HG03025 (cell line): Measurements from ENCODE around the gene CCHCR1.
A peak's percentile ranks its signal among the peaks of the same experiment; 100 is the strongest.
"Not testable (repeated sequence)": the region's sequence is repeated elsewhere in the genome, so short reads cannot be mapped to it uniquely, and the experiment has no call there.

Experiments used
- ATAC-seq: cut with Tn5 transposase; IDR thresholded peaks from one replicate; pipeline ENCODE4 v1.9.1; 2021; ENCODE audit warnings: mild to moderate bottlenecking, moderate library complexity; ENCODE audit not compliant: unreplicated experiment, low FRiP score

The CCHCR1 gene

DNA sequence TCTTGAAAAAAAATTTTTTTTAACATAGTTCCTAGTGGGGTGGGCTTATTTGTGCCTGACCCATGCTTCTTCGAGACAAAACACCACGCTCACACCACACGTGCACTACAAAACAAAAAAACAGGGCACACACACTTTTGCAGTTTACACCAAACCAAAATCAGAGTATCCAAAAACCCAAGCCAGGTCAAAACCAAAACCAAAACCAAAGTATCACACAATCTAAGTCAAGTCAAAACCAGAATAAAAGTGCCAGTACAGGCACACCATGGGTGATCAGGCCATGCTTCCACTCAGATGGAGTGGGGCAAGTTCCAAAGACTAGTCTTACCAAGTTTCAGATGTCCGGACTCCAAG, 28.1 kb upstream of the CCHCR1 start:
- not testable (repeated sequence) for ATAC-seq

DNA sequence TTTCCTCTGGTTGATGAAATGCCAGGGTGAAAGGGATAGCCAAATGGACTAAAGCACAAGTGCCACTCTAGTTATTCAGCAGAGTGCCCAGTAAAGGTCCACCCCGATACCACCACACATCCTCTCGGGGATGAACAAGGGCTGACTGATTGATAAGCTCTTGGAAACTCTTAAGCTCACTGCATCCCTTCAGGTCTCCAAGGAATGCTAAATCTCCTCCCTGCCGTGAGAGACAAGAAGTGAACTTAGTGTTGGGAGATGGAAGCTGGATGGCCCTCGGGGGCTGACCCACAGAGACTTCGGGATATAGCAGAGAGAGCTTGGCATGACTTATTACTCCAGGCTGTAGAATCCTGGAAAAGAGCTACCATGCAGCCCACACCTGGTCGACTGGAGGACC, 26.3 kb upstream of the CCHCR1 start:
- ATAC-seq: not testable (repeated sequence)

DNA sequence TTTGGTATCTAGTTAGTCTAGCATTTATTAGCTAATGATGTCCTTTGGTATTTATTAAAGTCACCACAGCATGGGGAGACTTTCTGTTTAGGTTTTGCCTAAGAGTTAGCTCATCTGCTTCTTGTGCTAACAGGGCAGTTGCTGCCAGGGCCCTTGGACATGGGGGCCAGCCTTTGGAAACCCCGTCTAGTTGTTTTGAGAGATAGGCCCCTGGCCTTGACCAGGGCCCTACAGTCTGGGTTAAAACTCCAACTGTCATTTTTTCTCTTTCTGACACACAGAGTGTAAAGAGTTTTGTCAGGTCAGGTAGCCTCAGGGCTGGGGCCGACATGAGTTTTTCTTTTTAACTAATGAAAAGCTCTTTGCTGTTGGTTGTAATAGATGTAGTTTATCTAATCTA, 25.7 kb upstream of the CCHCR1 start:
- ATAC-seq: not testable (repeated sequence)

DNA sequence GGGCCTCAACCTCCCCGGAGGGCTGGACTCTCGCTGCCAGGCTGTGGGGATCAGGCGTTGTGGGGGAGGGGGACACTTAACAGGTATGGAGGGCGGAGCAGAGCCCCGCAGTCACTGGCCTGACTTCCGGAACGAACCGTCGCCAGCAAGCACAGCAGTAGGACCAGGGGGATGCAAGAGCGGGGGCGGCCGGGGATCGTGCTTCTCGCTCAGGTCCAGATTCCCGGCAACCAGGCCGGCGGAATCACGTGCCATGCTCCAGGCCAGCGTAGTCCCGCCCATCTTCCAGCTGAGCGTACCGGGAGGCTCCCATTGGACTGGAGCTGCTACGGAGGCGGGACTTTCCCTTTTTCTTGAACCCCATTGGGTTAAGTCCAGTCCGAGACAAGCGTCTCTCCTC, 22.9 kb upstream of the CCHCR1 start:
- ATAC-seq: no peak

DNA sequence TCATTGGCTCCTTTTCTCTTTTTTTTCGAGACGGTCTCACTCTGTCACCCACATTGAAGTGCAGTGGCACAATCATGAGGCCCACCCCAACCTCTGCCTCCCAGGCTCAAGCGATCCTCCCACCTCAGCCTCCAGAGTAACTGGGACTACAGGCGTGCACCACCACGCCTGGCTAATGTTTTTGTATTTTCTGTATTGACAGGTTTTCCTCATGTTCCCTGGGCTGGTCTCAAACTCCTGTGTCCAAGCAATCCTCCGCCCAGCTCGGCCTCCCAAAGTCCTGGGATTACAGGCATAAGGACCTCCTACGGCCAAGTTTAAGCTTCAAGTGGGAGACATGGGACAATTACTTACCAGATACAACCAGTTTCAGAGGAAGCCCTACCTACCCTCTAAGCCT, 22.3 kb upstream of the CCHCR1 start:
- ATAC-seq: no peak

DNA sequence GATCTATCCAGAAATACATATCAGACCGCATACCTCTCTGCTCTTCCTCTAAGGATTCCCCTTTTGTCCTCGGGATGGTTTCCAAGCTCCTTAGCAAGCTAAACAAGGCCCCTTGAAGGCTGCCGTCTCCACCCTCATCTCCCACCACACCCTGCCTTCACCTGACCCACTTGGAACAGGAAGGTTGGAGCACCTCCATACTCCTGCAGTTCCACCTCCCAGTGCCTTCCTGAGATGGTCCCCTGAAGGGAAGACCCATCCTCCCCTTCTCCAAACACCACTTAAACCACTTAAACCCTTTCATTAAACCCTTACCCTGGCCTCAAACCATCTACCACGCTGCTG, 21.4 kb upstream of the CCHCR1 start:
- no peak for ATAC-seq

DNA sequence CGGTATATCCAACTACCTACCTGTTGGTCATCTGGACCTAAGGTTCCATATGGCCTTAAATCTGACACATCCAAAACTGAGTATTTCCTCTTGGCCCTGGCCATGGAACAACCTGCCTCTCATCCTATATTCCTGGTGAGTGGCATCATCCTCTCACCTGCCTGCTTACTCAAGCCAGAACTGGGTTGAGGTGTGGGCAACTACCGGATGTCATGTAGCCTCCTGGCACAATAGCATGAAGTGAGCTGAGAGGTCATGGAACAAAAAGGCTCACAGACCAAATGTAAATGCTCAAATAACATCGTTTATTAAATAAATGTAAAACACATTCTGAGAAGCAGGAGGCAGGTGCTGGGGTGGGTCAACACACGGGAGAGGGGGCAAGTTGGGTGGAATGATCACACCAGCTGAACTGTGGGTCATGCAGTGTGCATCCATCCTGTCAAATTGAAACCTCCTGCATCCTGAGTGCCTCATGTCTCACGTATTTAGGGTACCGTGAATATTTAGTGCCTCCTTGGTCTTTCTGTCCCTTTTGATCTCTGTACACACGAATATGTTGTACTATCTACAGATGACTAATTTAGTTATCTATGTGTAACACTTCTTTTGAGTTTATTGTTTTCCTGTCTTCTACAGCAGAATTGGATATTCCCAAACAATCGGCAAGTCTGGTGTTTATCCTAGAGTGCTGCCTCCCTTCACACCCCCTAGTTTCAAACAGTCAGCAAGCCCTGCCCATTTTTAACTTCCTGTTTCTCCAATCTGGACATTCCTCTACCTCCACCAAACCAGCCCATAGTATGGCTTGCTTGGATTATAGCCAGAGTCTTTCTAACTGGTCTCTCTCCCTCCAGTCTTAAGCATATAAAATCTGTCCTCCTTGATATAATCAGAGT, 20.8 kb upstream of the CCHCR1 start:
- ATAC-seq: no peak

DNA sequence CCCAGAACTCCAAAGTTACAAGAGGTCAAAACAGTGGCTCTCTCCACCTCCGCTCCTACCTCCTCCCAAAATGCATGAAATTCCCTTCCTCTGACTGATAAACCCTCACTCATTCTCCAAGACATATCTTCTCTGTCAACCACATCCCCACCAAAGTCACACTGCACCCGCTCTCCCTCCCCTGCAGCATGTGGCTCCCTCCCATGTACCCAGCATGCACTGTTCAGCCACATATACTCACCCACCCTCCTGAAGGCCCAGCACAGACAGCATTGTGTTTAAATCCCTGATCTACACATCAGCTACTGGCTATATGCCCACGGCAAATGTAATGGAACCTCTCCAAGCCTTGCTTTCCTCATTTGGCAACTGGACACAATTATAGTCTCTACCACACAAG, 18.4 kb upstream of the CCHCR1 start:
- ATAC-seq: no peak

DNA sequence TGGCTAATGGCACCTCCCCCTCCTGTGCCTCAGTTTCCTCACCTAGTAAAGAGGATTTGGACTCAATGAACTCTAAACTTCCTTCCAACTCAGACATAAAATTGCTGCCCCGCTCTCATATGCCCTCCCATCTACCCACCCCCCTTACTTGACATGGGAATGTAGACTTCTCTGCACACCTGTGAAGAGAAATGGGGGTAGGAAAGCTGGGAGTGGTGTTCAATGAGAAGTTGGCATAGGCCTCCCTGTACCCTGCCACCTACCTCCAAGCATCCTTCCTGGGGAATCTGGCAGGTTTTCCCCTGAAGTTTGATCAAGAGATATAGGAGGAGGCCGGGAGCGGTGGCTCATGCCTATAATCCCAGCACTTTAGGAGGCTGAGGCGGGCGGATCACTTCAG, 16.8 kb upstream of the CCHCR1 start:
- no peak for ATAC-seq

DNA sequence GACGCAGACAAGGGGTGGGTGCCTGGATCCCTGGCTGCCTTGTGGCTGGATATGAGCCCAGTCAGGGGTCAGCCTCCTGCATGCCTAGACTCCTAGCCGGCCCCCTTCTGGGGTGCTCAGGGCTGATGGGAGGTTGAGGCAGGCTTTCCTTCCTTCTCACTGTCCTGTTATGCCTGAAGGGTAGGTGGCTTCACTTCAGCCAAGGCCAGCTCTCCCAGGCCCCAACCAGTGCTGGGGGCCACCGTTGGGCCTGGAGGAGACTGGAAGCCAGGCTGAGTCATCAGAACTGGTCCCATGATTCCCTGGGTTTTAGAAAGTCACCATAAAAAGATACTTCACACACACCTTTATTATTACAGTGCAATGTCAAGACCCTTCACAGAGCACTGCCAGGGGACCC, 15.8 kb upstream of the CCHCR1 start:
- ATAC-seq: no peak

DNA sequence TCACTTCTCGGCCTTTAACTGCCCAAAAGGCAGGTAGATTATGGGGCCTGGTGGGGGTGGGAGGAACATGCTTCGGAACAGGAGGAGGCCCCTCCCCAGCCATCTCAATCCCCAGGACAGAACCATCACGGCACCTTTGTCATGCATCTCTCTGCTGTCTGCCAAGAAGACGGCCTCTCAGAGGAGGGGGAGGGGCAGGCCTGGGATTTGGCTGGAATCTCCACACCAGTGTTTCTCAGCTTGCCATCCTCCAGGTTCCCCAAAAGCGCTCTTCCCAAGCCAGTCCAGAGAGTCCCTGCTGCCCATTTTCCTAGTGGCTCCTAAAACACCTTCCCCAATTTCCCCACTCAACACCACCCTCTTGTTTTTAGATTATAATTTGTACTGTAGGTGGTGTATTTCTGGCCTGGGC, 15.4 kb upstream of the CCHCR1 start:
- no peak for ATAC-seq

DNA sequence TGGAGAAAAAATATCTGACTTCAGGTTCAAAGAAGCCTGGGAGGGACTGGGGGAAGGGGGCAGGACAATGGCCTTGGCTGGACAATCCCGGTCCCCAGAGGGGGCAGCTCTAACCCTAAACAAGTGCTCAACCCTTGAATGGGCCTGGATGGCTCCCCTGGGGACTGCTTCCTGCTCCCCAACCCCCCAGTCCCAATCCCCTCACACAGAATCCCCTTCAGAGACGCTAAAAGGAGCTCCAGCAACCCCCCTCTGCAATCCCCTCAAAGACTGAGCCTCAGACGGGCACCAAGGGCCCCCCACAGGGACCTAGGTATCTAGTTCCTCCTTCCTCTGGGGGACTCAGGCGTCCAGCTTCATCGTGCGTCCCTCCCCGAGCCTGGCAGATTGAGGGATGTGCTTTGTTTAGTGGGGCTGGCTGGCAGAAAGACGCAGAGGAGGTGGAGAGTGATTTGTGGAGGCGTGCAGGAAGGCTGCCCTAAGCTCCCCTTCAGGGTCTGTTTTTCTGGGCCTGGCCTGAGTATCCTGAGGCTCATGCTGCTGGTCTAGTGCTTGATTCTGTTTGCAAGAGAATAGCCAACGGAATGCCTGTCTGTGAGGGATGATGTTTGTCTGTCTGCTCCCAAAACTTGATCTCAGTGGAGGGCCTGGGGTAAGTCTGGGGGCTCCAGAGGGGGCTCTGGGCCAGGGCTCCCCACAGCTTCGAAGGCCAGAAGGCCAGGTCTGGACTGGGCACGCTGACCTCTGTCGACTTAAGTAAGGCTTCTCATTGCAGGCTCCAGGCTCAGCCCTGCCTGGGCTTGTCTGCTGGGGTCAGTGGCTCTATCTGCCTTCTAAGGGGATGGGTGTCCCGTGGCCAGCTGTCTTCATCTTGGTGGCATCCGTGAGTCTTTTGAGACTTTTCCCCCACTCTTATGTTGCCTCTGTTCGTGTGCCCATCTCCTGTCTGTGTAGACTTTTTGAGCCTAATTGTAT, 14.6 kb upstream of the CCHCR1 start:
- ATAC-seq: no peak

DNA sequence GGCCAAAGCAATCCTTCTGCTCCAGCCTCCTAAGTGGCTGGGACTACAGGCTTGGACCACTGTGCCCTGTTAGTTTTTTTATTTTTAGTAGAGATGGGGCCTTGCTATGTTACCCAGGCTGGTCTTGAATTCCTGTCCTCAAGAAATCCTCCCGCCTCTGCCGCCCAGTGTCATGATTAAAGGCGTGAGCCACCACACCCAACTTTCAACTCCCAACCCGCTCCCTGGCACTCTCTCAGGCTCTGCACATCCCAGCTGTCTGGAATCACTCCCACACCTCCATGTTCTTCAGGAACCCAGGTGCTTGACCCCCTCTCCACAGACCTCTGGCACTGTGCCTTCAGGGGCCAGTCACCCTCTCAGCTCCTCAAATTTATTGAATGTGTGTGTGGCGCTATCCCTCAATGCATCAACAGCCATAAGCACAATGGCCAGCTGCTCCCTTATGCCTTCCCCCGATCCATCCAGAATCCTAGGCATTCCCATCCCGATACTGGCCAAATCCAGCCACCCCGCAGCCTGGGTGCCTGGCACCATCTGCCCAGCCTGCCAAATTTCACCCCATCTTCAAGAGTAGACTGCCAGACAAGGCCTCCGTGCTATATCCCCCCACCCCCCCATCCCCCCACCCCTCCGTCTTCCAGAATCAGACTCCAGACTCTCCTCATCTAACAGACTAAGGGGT, 13.5 kb upstream of the CCHCR1 start:
- no peak for ATAC-seq

DNA sequence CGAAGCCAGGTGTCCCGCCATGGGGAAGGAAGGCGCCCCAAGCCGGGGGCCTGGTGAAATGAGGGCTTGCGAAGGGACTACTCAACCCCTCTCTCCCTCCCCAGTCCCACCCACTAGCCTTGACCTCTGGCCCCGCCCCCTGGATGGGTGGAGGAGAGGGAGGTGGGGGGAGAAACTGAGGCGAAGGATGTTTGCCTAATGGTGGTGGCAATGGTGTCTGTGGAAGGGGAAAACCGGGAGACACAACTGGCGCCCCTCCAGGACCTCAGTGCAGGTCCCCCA, 12.9 kb upstream of the CCHCR1 start, which contains the start of gene POU5F1:
POU5F1 (minus strand) TSS at position 83 of the 282 bp plus-strand sequence; CDS start at position 21, 62 bp downstream.
- ATAC-seq: no peak

DNA sequence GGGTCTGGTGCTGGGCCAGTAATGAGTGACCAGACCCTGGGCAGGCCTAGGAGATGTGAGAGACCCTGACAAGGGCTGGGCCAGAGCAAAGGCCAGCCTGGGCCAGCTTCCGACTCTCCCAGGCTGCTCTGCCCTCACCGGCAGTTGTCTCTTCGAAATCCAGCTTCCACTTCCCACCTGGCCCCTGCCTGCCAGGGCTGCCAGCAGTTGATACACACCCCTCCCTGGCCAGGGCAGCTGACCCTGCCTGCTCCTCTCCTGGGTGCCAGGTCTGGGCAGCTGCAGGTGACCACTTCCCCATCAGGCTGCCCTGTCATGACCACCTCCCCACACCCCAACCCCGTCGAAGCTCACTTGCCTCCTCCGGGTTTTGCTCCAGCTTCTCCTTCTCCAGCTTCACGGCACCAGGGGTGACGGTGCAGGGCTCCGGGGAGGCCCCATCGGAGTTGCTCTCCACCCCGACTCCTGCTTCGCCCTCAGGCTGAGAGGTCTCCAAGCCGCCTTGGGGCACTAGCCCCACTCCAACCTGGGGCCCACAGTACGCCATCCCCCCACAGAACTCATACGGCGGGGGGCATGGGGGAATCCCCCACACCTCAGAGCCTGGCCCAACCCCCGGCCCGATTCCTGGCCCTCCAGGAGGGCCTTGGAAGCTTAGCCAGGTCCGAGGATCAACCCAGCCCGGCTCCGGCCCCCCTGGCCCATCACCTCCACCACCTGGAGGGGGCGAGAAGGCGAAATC, 12.4 kb upstream of the CCHCR1 start:
- not testable (repeated sequence) for ATAC-seq

DNA sequence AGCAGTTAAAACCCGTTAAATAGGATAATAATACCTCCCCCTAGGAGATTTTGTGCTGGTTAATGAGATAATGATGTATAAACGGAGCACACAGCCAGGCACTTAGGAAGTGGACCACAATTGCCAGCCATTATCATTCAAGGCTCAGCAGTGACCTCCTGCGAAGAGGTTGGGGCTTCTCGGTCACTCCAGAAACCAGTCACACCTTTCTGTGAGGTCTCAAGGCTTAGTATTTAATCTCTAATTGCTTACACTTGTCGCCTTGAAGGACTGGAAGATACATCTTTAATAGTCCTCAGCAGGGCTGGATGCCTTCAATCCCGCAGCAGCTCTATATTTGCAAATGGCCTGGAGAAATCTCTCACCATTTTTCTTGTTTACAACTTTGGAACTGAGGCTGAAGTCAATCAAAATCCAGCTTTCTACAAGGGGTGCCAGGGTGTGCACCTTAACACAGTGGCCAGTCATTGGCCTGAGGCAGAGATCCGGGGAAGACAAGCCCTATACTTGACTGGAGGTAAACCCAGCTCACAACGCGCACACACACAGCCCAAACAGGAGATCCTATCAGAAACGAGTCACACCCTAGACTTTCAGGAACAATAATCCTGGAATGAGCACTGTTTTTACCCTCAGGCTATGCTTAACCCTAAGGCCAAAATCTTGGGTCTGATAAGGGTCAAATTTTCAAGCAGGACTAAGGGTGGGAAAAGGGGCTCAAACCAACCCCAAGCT, 11.7 kb upstream of the CCHCR1 start:
- ATAC-seq: no peak

DNA sequence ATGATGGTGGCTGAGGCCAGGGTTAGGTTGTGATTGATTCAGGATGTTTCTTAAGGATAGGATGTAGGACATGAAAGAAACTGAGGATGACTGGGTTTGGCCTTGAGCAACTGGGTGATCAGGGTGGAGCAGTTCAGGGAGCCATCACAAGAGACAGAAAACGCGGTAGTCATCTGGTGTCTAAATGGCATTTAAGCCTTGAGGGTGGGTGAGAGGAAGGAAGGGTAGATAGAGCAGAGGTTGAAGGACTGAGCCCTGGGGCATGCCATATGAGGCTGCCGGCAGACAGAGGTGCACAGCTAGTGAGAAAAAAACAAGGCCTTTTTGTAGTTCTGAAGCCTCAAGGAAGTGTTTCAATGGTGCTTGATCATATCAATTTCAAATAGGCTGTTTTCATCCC, 11.0 kb upstream of the CCHCR1 start:
- no peak for ATAC-seq

DNA sequence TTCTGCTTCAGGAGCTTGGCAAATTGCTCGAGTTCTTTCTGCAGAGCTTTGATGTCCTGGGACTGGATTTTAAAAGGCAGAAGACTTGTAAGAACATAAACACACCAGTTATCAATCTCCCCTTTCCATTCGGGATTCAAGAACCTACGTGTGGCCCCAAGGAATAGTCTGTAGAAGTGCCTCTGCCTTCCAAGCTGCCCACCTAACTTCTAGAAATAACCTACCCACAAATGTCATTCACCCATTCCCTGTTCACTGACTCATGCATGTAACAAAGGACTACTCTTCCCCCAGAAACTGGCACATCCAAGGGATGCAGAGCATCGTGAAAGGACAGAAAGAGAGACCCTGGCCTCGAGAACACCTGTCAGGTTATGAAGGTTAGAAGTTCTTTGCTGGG, 8.4 kb upstream of the CCHCR1 start:
- ATAC-seq: no peak

DNA sequence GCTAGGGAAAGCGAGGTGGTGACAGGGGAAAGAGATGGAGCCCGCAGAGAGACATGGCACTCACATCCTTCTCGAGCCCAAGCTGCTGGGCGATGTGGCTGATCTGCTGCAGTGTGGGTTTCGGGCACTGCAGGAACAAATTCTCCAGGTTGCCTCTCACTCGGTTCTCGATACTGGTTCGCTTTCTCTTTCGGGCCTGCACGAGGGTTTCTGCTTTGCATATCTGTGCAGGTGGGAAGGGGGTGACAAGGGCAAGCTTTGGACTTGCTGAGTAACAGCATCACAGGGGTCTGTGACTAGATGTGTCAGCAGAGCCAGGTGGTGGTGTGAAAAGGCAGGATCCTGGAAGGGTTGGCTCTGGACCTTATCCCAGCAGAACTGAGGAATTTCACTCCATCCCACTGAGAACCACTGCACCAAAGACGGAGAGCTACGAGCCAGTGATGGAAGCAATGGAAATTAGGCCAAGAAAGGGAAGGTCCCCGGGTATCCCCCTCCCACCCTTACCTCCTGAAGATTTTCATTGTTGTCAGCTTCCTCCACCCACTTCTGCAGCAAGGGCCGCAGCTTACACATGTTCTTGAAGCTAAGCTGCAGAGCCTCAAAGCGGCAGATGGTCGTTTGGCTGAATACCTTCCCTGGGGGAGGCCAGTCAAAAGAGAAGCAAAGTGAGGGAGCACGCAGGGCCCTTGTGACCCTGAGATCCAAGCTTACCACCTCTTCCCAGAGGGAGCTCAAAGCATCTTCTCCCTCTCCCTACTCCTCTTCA, 7.6 kb upstream of the CCHCR1 start:
- ATAC-seq: peak; percentile 65
